ENCODE measurements around the gene UROC1.

UROC1 gene

DNA sequence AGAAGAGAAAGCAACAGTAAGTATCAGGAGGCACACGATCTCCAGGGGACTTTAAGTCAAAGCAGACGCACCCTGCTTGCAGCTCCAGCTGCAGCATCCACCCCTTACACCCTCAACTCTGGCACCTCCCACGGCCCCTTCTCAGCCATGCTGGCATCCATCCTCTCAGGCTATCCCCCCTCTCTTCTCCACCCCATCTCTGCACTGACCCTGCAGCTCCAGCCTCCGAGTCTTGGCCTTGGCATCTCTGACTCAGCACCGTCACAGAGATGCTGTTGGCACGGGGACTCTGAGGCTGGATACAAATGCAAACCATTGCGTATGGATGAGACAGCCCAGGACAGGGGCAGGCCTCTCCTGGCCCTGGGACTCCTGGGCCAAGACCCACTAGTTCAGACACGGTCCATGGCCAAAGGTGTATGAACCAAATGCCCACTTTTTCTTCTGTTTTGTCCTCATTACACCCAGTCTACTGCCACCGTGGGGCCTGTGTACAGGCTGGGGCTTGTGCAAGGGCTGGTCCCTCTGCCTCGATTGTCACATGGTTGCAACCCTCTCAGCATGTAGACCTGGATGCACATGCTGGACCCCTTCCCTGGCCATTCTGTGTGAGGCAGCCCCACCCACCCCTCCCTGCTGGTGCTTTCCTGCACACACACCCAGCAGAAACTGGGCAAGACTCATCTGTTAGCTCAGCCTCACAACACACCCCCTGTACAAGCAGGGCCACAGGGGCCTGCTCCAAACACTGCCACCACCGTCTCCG is 23.2 kb downstream of the UROC1 start:
- no peak for DNase-seq

DNA sequence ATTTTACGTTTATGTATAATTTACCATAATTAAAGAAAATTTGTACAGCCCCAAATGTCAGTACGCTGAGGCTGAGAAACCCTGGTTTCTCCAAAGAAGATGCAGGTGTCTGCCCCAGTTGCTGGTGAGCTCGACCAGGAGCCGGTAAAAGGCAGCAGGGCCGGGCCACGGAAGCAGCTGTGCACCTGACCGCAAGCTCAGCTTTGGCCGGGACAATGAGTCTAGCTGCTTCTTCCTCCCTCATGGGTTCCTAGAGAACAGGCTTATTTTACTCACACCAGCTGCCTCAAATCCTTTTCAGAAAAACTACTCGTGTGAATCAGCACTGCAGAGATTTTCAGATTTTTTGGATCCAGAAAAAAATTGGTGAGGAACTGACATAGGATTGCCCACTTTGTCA is 23.8 kb downstream of the UROC1 start:
- DNase-seq, result no peak

DNA sequence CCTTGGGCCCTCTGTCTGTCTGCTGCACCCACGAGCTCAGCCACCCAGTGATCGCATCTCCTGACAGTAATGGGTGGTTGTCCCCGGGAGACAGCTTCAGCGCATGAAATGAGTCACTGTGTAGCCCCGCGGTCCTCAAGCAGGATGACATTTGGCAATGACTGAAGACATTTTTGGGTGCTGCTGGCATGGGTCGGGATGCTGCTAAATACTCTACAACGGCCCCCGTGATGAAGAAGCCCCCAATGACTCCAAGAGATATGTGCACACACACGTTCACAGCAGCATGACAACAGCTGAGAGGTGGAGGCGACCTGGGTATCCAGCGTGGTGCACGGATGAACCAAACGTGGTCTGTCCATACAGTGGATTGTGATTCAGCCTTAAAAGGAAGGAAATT is 24.5 kb downstream of the UROC1 start:
- DNase-seq, result no peak

DNA sequence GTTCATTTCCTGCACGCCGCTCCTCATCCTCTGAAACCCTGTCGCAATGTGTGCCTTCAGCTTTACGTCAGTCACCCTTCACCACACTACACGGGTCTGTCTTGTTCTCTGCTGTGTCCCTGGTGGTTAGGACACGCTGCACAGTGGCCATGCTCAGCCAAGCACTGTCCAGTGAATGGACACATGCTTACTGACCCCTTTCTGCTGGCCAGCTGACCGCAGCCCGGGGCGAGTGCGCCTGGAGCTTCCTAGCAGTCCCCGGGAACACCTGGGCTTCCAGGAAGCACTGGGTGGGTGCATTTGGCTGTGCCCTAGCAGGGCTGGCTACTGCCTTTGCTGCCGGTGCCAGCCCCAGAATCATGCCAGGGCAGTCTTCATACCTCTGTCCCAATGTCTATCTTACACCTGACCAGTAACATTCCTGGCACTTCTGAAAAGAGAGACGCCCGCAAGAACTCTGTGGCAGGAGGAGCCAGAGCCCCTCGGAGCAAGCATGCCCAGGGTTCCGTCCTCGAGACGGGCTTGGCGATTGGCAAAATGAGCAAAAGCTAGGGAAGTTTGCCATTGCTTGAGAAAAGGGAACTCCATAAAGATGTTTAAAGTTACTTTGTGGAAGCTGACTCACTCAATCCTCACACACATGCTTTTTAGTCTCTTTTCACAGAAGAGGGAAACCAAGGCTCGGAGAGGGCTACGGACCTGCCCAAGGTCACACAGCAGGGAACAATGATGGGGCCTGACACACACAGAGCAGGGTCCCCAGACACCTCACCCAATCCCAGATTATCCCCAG is 26.2 kb downstream of the UROC1 start:
- DNase-seq, result no peak

DNA sequence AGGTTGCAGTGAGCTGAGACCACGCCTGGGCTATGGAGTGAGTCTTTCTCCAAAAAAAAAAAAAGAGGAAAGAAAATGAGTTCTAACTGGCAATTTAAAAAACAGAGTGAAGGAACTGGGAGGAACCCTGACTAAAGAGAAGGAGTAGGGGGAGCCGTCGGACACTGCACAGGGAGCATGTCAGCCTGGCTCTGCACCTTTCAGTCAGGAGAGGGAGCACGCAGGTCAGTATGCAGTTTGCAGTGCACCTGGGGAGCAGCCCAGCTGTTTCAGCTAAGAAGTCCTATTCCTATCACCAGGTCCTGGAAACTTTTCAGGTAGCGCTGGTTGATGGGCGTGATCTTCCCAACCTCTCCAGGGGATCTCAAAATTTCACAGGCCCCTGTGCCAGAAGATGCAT is 27.0 kb downstream of the UROC1 start:
- DNase-seq, result no peak

DNA sequence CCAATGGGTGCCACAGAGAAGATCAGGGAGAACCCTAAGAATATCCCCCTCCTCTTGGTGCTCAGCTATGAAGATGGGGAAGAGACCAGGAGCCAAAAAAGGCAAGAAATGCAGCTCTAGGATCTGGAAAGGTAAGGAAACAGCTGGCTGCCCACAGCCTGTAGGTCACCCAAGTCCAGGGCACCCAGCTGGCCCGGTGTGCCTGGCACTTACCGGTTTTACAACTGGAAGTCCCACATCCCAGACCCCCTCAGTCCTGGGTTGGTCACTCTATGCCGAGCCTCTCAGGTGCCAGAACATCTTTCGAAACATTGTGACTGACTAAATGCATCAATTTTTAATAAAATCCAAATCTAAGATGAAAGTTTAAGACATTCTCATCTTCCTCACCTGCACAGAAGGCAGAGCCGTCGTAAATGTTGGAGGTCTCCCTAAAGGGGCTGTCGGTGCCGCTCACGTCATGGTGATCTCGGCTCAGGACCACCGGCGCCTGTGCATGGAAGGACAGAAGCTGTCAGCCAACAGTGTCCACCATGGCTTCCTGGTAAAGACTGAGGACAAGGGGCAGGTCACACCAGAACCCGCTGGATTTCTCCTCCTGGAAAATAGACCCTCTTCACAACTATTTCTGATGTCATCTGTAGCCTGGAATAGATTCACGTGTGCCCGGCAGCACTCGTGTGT is 28.5 kb downstream of the UROC1 start:
- DNase-seq, result no peak

DNA sequence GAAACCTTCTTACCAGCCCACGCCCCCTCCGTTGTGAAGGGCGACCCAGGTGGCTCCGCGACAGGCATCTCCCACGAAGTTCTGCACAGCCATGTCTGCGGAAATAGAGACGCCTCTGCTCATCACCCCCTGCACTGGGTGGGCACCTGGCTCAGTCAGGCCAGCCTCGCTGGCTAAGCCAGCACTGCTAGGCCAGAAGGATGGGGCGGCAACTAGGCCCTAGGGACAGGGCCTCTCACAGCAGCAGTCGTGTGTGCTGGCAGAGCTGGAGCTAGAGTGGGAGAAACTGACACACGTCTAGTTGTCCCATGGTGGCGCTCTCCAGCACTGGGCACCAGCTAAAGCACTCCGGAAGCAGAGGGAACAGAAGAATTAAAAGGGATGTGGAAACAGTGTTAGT is 29.4 kb downstream of the UROC1 start:
- DNase-seq, result no peak

DNA sequence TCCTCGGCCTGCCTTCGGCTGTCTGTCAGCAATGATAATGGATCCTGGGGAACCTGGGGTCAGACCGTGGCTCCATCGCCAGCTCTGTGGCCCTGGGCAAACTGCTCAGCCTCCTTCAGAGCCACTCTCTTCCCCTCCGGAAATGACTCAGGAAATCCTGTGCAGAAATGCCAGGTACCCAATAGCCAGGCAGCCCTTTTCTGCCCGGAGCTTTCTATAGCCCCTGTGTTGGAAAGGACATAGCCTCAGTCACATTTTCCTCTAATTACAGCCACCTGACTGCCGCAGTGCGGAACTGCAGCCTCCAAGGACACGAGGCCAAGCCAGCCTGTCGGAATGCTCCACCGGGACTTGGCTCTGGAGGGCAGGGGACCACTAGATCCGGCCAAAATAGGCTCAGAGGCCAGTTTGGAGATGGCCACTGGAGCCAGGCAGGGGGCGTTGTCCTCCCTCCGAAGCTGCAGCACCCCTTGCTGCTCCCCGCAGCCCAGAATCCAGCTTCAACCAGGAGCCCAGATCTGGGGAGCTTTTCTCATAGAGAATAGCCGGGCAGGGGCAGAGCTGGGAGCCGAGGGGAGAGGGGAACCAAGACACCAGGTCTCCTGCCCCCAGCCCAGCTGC is 30.3 kb downstream of the UROC1 start:
- DNase-seq, result no peak

DNA sequence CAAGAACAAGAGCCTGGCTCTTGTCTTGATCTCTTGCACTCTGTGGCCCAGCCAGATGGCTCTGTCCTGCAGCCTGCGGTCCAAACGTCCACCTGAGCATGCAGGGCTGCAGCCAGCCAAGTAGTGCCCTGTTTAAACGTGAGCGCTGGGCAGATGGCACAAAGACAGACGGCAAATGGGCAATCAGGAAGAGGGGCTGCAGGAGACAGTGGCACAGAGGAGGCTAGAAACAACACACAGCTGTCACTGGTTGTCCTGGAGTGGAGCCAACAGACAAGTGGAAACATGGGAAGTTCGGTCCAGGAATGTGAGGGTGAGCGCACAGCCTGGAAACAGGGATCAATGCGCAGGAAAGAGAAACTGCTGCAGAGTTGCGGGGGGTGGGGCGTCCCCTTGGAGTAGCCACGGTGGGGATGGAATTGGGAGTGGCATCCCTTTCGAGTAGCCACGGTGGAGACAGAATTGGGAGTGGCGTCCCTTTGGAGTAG is 31.2 kb downstream of the UROC1 start:
- DNase-seq, result no peak

DNA sequence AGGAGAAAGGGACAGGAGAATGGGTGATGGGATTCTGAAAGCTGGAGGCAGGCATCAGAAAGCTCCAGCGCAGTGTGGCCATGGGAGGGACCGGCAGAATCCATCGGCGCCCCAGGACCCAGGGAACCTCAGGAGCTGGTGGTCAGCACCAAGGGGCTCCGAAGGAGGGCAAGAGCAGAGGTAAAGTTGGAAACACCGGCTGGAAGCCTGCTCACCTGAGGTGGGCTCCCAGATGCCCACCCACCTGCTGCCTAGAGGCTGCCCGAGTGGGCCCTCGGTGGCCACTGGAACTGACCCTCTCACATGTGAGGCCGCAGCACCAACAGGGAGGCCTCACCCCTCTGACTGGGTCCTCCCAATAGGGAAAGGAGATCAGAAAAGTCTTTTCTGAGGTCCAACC is 31.6 kb downstream of the UROC1 start:
- DNase-seq, result no peak

DNA sequence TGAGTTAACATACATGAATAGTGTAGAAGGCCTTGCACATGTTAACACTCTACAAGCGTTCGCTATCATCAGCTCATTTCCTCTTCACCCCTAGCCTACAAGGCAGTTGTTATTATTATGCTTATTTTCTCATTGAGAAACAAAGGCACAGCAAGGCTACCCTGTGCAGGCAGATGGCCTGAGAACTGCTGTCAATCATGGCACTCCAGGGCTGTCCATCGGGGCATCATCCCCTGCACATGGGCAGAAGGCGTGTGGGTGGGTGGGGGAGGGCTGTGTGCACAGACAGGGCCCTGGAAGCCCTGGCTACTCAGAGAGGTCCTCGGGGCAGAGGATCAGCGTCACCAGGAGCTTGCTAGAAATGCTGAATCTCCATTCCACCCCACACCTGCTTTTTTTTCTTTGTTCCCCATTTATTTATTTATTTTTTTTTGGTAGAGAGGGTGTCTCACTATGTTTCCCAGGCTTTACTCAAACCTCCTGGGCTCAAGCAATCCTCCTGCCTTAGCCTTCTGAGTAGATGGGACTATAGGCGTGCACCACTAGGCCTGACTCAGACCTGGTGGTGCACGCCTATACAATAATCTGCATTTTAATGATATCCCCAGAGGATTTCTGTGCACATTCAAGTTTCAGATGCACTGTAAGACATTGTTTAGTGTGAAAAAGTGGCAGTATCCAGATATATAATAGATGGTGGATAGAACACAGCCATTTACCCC is 32.2 kb downstream of the UROC1 start:
- DNase-seq, result no peak

DNA sequence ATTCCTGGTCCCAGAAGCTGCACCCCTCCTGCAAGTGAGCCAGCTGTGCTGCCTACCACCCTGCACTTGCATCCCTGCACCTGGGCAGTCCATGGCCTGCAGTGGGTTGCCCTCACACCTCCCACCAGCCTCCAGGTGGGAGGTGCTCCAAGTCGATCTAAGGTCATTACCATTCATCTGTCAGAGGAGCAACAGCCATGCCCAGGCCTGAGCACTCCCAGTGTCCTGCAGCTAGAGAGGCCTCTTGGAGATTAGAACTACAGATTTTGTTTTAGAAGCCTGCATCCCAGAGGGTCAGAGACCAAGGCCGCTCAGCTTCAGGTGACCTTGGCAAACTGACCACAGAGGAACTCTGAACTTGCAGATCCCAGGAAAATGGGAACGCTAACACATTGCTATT is 32.9 kb downstream of the UROC1 start:
- DNase-seq, result no peak

DNA sequence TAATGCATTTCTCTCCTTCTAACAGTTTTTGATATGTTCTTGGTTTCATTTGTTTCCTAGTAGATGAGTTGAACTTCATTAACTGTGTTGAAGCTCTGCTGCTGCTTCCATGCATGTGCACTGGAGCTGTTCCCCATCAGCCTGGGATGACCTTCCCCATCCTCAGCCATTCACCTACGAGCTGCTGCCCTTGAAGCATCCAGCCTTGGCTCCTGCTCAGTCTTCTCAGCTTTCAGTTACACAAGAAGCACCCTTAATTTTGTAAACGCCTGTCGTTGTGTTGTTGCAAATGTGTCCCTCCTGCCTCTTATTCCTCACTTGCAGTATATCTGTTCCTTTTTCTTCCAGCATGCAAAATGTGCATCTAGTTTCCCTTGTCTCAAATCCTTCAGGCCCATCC is 33.4 kb downstream of the UROC1 start:
- DNase-seq, result no peak

DNA sequence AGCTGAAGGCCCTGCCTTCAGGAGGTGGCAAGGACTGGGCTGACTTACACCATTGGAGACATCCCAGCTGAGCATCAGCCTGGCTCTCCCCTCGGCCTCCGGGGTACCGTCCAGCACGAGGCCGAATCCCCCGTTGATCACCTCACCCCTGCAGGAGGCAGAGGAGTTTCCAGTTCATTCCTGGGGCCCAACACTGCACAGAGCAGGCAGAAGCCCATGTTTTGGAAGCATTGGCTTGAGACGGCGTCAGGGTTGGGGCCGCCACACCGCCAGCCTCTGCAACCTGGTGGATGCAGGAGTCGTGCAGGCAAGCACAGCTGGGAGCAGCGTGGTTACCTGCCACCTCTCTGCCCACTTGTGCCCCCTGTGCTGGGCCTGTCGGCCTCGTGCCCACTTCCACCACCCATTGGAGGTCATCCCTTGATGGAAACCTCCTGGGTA is 34.2 kb downstream of the UROC1 start:
- no peak for DNase-seq

DNA sequence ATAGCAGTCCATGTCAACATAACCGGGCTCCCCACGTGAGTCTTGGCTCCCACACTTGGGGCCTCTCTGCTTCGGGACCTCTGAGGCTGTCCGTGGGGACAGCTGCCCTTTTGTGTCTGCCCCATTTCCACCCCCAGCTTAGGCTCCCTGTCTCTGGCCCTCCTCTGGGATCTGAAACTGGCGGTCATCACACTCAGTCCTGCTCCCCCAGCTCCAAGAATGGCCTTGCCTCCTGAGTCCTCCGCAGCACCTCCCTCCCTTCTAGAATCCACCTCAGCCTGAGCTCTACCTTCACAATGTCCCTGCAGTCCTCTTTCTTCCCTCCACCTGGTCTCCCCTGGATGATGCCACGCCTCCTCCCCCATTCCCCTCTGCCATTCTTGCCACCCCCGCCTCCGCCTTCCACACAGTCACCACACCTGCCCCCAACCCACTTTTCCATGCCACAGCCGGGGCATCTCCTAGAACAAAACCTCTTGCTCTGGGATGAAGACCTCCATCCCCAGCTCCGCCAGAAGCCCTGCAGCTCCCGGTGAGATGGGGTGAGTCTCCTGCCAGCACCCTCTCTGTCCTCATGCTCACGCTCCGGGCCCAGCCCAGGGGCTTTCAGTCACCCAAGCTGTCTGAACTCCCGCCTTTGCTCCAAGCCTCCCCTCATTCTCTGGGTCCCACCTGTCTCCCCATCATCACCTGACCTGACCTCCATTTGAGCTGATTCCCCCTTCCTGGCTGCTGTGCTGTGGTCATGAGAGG is 34.9 kb downstream of the UROC1 start:
- DNase-seq, result no peak

DNA sequence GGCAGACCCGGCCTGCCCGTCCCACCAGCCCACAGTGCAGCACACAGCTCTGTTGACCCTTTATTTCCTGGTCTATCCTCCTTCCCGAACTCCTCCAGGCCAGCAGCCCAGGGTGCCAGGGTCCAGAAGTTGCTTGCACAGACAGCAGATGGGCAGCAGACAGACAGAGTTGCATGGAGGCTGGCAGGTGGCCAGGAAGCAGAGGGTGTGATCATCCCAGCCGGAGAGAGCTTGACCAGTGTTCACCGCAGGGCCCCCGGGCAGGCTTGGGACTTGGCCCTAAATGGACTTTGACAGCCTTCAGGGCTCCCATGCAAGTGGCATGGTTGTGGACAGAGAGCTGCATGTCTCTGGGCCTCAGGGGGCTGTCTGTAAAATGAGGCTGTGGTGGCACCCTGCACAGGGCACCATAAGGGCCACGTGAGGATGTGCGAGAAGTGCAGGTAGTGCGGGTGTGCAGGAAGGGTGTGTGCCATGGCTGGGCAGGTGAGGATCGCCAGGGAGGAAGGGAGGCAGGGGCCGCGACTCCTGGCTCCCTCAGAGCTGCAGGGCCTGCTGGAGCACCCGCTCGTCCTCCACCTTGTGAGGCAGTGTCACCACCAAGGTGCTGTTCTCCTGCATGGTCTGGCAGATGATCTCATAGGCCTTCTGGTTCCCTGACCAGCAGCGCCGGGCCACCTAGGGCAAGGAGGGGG is 35.6 kb downstream of the UROC1 start:
- no peak for DNase-seq

DNA sequence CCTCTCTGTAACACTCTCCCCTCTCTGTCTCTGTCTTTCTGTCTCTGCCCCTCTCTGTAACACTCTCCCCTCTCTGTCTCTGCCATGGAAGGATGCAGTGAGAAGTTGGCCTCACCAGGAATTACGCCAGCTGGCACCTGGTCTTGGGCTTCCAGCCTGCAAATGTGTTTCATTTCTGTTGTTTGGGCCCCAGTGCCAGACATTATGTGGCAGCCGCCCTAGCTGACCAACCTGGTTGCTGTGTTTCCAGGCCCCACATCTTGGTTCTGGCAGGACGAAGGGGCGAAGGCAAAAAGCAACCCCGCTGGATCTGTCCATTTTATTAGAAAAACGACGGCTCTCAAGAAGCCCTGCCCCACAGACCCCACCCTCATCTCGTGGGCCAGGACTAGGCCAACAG is 36.7 kb downstream of the UROC1 start:
- DNase-seq, result no peak

DNA sequence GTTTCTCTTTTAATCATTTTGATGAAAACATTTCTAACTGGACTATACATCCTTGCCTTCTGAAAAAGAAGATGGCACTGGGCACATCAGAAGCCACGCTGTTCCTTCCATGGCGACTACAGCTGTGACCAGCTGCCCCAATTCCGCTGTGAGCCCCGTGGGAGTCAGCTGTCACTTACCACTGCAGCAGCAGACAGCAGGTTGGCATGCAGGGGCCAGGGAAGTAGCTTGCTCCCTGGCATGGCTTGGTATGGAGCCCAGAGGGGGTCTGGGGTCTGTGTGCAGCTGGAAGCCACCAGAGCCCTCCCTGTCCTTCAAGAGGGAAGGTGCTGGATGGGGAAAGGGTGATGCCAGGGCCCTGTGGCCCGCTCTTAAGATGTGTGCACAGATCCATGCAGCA is 37.4 kb downstream of the UROC1 start:
- DNase-seq, result no peak

DNA sequence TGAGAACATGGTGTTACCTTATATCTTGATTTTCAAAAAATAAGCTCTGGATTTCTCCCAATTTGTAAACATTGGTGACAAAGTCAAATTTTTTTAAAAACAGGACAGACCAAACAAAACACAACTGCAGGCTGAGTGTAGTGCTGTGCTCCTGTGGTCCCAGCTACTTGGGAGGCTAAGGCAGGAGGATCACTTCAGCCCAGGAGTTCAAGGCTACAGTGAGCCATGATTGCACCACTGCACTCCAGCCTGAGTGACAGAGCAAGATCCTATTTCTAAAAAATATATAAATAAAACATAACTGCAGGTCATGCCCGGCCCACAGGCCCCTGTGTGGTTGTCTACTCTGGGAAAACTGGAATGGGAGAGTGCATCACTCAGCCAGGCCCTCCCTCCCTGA is 37.9 kb downstream of the UROC1 start:
- no peak for DNase-seq

DNA sequence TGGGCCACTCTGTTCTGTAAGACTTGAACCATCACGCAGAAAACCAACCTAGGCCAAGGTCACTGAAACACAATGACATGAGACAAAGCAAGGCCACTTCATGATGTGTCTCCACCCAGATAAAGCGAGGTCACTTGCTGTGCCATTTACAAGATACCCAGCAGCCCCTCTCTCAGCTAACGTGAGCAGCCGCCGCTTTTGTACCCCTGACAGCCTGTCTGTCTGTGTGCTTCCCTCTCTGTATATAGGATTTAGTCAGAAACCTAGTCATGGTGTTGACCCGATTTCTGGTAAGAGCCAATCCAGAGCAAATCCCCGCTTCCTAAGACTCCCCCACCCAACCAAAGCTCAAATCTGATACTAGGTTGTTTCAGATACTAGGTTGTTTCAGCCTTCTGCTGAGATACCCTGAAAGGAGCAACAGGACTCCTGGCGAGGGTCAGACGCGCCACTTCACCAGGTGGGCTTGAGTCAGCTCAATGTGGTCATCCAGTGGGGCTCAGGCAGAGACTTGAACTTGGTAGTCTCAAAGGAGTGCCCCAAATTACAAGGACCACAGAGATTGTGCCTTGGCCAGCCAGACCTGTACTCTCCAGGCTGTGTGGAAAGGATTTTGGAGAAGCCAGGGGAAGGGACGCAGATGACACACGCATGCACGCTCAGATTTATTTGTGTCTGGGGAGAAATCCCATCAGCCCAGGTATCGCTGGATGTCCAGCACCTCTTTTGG is 38.8 kb downstream of the UROC1 start:
- no peak for DNase-seq

DNA sequence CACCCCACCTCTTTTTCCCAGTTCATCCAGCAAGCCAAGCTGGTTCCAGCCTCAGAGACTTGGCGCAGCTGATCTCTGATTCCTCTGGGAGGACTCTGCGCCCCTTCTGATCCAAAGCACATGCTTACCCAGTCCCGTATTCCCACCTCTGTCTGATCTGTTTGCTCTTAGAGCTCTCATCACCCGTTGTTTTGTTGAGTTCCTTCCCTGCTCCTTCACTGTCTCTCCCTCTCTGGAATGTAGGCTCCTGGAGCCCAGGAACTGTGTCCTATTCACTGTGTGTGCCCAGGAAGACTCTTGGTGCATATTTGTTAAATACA is 40.6 kb downstream of the UROC1 start:
- no peak for DNase-seq

Measured in T-helper 9 cell (primary cell).